GM20000 (cell line): ENCODE measurements around the gene PLEKHH1.
"Not testable (repeated sequence)": the region's sequence is repeated elsewhere in the genome, so short reads cannot be mapped to it uniquely, and the experiment has no call there.

ENCODE experiments used
- DNase-seq: peaks from one replicate; pipeline ENCODE4 v3.0.0; 2012; ENCODE audit warnings: low spot score
- TF ChIP-seq, protein P1 (sequence below): IDR thresholded peaks from 2 replicates; pipeline ENCODE4 v1.5.1; 2012; ENCODE audit warnings: mild to moderate bottlenecking, control low read depth; ENCODE audit errors: extremely low read depth, missing control alignments

Gene PLEKHH1

DNA sequence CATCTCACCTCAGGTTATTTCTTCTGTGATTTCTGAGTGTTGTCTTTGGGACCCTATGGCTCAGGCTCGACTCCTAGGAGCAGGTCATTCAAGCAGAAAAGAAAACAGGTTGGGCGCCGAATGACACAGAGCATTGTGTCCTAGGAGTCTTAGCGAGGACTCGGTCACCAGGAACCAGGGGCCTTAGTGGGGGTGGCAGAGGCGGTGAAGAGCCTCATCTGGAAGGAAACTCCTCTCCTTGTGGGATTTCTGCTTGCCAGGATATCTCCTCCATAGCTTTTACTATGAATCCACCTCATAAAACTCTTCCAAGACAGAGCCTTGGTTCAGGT lies 630 bp downstream of the PLEKHH1 start:
- TF ChIP-seq, protein P1, sequence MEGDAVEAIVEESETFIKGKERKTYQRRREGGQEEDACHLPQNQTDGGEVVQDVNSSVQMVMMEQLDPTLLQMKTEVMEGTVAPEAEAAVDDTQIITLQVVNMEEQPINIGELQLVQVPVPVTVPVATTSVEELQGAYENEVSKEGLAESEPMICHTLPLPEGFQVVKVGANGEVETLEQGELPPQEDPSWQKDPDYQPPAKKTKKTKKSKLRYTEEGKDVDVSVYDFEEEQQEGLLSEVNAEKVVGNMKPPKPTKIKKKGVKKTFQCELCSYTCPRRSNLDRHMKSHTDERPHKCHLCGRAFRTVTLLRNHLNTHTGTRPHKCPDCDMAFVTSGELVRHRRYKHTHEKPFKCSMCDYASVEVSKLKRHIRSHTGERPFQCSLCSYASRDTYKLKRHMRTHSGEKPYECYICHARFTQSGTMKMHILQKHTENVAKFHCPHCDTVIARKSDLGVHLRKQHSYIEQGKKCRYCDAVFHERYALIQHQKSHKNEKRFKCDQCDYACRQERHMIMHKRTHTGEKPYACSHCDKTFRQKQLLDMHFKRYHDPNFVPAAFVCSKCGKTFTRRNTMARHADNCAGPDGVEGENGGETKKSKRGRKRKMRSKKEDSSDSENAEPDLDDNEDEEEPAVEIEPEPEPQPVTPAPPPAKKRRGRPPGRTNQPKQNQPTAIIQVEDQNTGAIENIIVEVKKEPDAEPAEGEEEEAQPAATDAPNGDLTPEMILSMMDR, result no peak
- DNase-seq, result no peak

DNA sequence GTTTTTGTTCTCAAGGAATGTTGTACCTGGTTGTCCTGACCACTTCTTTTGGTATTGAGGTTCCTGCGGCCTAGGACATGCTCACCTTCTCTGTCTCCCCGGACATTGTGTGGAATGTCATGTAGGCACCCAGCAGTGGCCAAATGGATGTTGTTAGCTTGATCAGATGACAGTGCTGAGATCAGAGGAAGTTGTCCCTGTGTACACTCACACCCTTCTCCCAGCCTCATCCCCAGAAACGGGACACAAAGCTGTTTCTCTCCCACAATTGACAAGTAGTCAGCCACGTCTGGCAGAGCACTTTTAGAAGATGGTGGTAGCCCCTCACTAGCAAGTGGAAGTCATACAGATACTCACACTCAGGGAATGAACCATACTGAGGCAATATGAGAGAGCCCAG lies 3.0 kb downstream of the PLEKHH1 start:
- no peak for DNase-seq
- TF ChIP-seq, protein P1, result no peak

DNA sequence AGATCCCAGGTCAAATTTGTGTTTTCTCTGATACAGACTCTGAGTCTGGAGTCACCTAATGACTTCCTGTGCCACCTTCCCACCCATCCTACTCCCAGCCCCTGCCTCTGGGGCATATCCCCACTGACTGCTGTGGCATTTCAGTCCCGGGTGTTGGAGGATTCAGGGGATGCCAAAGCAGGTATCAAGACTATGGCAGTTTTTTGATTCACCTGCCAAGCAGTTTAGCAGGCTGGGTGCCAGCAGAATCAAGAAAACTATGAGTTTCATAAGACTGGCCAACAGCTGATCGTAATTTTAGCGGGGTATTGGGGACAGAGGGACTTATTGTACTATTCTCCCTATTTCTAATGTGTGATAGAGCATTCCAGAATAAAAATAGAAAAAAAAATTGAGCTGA lies 4.6 kb downstream of the PLEKHH1 start:
- TF ChIP-seq, protein P1, result no peak
- DNase-seq, result no peak

DNA sequence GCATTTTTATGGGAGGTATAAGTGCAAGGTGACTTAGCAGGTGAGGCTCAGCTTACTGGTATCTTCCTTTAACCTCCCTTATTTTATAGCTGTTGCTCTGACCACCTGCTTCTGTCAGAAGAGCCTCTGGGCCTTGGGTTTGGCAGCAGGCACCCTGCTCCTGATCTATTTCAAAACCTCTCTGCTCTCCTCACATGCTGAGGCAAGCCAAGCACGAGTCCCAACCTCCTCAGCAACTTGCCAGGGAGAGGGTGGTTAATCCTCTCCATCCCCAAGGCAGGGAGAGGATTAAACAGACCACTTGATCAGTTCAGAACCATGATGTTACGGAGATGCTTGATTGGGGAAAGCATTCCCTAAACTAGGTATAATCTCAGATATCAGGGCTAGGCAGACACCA lies 5.4 kb downstream of the PLEKHH1 start:
- DNase-seq, result no peak
- TF ChIP-seq, protein P1, result no peak

DNA sequence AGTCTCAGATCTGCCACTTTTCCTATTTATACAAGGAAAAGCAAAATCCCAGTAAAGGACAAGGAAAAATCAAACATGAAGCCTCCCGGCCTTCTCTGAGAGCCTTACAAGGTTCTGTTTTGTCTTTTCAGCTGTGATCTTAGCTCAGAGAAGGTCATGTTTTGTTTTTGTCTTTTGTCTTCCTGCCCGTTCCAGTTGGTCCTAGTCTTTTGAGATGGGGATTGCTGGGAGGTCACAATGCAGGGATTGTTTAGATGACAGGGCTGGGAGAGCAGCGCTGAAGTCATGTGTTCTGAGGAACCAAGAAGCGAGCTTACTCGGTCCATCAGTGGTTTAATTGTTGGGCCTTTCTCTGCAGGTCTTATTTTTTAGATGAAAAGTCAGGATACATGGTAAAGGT lies 6.0 kb downstream of the PLEKHH1 start:
- TF ChIP-seq, protein P1, result no peak
- no peak for DNase-seq

DNA sequence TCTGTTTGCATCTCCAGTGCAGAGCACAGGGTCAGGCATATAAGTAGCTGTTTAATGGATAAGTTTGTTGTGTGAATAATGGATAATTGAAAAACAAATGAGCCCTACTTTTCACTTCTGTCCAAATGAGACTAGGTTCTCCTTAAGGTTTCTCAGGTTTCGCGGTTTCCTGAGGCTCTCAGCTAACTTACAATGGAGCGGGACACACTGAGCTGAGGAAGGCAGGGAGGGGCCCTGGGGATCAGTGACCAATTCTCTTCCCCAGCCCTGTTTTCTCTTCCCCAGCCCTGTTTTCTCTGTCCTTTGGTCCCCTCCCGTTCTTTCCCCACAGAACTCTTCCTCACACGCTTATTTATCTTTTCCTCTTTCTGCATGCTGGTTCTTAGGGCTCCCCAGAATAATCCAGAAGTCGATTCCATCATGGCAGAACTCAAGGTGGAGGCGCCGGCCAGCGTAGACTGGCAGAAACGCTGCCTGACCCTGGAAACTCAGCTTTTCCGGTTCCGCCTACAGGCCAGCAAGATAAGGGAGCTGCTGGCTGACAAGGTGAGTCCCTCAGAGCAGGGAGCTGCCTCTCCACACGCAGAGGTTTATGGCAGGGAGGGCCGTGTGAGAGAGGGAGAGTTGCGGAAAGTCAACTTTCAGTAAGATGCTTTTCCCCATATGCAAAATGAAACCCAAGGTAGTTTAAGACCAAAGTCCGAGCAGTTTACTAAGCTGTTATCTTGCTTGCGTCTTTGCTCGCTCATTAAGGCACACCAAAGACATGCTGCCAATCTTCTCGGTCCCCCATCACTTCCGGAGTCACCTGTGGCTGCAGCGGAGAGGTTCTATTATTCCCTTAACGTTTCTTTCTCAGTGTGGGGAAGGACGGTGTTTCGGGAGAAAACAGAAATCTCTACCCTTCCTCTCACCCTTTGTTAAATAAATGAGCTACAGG lies 8.6 kb downstream of the PLEKHH1 start:
- DNase-seq, result no peak
- TF ChIP-seq, protein P1, result no peak

DNA sequence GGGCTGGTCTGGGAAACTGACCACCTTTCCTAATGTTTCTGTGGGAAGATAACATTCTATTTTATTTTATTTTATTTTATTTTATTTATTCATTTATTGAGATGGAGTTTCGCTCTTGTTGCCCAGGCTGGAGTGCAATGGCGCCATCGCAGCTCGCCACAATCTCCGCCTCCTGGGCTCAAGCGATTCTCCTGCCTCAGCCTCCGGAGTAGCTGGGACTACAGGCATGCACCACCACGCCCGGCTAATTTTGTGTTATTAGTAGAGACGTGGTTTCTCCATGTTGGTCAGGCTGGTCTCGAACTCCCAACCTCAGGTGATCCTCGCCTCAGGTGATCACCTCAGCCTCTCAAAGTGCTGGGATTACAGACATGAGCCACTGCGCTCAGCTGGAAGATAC lies 9.5 kb downstream of the PLEKHH1 start:
- DNase-seq, result not testable (repeated sequence)

DNA sequence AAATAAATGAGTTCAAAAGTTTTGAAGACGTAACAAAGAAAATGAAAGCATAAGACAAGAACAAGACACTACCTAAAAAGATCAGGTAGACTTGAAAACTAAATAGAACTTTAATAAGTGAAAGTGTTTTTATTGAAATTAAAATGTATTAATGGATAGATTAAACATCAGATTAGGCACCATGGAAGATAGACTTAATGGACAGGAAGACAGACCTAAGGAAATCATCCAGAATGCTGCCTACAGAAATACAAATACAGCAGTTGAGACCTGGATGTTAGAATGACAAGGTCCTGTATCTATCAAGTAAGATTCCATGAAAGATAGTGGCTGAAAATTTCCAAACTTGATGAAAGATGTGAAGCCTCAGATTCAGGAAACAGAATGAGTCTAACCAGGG lies 11.5 kb downstream of the PLEKHH1 start:
- TF ChIP-seq, protein P1, result no peak
- DNase-seq, result no peak
